GM23248 (cell line): ENCODE measurements around the gene DNASE2B. TPM values are rescaled to one million over a fixed set of nuclear protein-coding genes. Genes with fewer than 3 reads are reported as not detected.

Experiments
- DNase-seq: peaks from one replicate; pipeline ENCODE4 v3.0.0-alpha.2; 2015
- H2AFZ ChIP-seq: fragments of 200-600 bp; sonication (generic); 2 replicates; pipeline ENCODE4 v1.6.1; 2016; ENCODE audit warnings: antibody characterized with exemption
- H3F3A ChIP-seq: fragments of 200-600 bp; sonication (generic); 2 replicates; pipeline ENCODE4 v1.6.1; 2016; ENCODE audit warnings: mild to moderate bottlenecking, antibody characterized with exemption, mixed run types; ENCODE audit not compliant: insufficient read depth
- H3K27ac ChIP-seq: fragments of 200-600 bp; sonication (generic); 2 replicates; pipeline ENCODE4 v1.5.1; 2016; ENCODE audit warnings: mild to moderate bottlenecking
- H3K27me3 ChIP-seq: fragments of 200-600 bp; sonication (generic); replicated peaks from 2 replicates; pipeline ENCODE4 v1.6.1; 2016; ENCODE audit warnings: mild to moderate bottlenecking; ENCODE audit not compliant: insufficient read depth
- H3K36me3 ChIP-seq: fragments of 200-600 bp; sonication (generic); 2 replicates; pipeline ENCODE4 v1.6.1; 2016; ENCODE audit warnings: low read depth, mild to moderate bottlenecking
- H3K4me1 ChIP-seq: fragments of 200-600 bp; sonication (generic); 2 replicates; pipeline ENCODE4 v1.6.1; 2016; ENCODE audit warnings: mild to moderate bottlenecking; ENCODE audit not compliant: insufficient read depth
- H3K4me2 ChIP-seq: fragments of 200-600 bp; sonication (generic); one replicate; pipeline ENCODE4 v1.6.1; 2016; ENCODE audit warnings: mild to moderate bottlenecking; ENCODE audit not compliant: unreplicated experiment
- H3K4me3 ChIP-seq: fragments of 200-600 bp; sonication (generic); 2 replicates; pipeline ENCODE4 v1.5.1; 2016; ENCODE audit warnings: mild to moderate bottlenecking
- H3K79me2 ChIP-seq: fragments of 200-600 bp; sonication (generic); 2 replicates; pipeline ENCODE4 v1.6.1; 2016; ENCODE audit warnings: mild to moderate bottlenecking; ENCODE audit not compliant: insufficient read depth
- H3K9ac ChIP-seq: fragments of 200-600 bp; sonication (generic); 2 replicates; pipeline ENCODE4 v1.6.1; 2016; ENCODE audit warnings: mild to moderate bottlenecking
- H3K9me2 ChIP-seq: fragments of 200-600 bp; sonication (generic); 2 replicates; pipeline ENCODE4 v1.6.1; 2016; ENCODE audit warnings: mixed run types, mild to moderate bottlenecking, moderate library complexity; ENCODE audit not compliant: insufficient read depth
- H3K9me3 ChIP-seq: fragments of 200-600 bp; sonication (generic); one replicate; pipeline ENCODE4 v1.6.1; 2017; ENCODE audit warnings: low read depth
- H4K20me1 ChIP-seq: fragments of 200-600 bp; sonication (generic); 2 replicates; pipeline ENCODE4 v1.6.0; 2016; ENCODE audit not compliant: insufficient read depth
- EZH2 ChIP-seq: fragments of 200-600 bp; sonication (generic); IDR thresholded peaks from 2 replicates; pipeline ENCODE4 v1.6.1; 2018; ENCODE audit warnings: antibody characterized with exemption, mild to moderate bottlenecking; ENCODE audit not compliant: insufficient read depth, poor library complexity, severe bottlenecking
- EZH2phosphoT487 ChIP-seq: fragments of 200-600 bp; sonication (generic); IDR thresholded peaks from 2 replicates; pipeline ENCODE4 v1.6.1; 2018; ENCODE audit warnings: antibody characterized with exemption, moderate library complexity, mild to moderate bottlenecking, low read depth; ENCODE audit not compliant: insufficient read depth
- WGBS, 2 experiments: methylation state at CpG; one replicate each; pipeline ENCODE4 v1.1.6; 2015 to 2017; ENCODE audit warnings: low lambda C conversion rate in 2 of 2, low coverage in 1 of 2; ENCODE audit errors: missing lambda C conversion rate in 2 of 2; 5-methylcytosine and 5-hydroxymethylcytosine counted together
- in situ Hi-C: fragments of 300-500 bp; cut with MboI; formaldehyde crosslinking; loops from 2 replicates; pipeline ENCODE4 v1.15.0; 2020
- polyA plus RNA-seq: library from polyadenylated mRNA; unstranded; fragments of >200 nt; fragmentation: Nextera tagmentation; extraction: Ambion mirVana; gene quantifications from 2 replicates; pipeline ENCODE4 v1.2.1, GENCODE V29; 2016
- total RNA-seq: library from RNA; depleted of rRNA; stranded (reverse); fragments of >200 nt; shearing (Covaris generic); gene quantifications from 2 replicates; pipeline ENCODE4 v1.2.3, GENCODE V29; 2014

The DNASE2B gene
- total and polyA plus RNA-seq, 2 experiments from 2014 or later = not detected

DNA sequence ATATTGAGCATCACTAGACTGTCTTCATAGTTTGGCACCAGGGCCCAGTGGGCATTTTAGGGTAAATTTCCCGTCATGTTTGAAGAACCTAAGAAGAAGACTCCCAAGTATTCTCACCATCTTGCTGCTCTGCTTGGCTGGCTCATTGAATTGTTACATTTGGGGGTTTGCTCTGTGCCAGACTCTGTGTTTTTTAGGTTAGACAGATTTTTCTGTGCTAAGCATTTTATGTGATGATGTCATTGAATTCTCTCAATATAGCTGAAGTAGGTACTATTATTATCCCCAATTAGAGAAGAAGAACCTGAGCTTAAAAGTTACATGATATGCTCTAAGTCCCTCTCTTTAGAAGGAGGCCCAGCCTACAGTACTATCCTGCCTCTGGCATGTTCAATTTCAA, 28.0 kb upstream of the DNASE2B start:
- WGBS, 2 experiments = 93 to 100% methylated on average over 1 of the region's 1 CpG
- Histone ChIP-seq H3K9me3 (no peaks in the 10 kb centered on the region), H3F3A (peaks cover 28% of the 10 kb centered on the region), H3K9ac (no peak overlapping the region), H2AFZ (no peak overlapping the region), H3K4me2 (no peak overlapping the region), H3K27me3 (no peaks in the 10 kb centered on the region), H3K79me2 (no peaks in the 10 kb centered on the region), H3K4me1 (peaks cover 41% of the 10 kb centered on the region), H3K9me2 (no peaks in the 10 kb centered on the region), H3K36me3 (no peaks in the 10 kb centered on the region), H3K27ac (no peak overlapping the region), H3K4me3 (no peak overlapping the region), H4K20me1 (no peaks in the 10 kb centered on the region)
- TF ChIP-seq EZH2 (no peak), EZH2phosphoT487 (no peak)
- DNase-seq = no peak
- in situ Hi-C loops = no loop called here

- Histone ChIP-seq H3K27me3 (no peaks in the 10 kb centered on the region), H3K4me3 (no peak overlapping the region), H3K4me2 (no peak overlapping the region), H3K27ac (no peak overlapping the region), H3K9ac (no peak overlapping the region), H3K79me2 (no peaks in the 10 kb centered on the region), H3K9me3 (no peaks in the 10 kb centered on the region), H3F3A (peaks cover 30% of the 10 kb centered on the region), H2AFZ (no peak overlapping the region), H3K36me3 (no peaks in the 10 kb centered on the region), H4K20me1 (no peaks in the 10 kb centered on the region), H3K4me1 (peaks cover 43% of the 10 kb centered on the region), H3K9me2 (no peaks in the 10 kb centered on the region)
- WGBS, 2 experiments = 6 to 13% methylated on average over 4 of the region's 4 CpGs
- TF ChIP-seq EZH2 = no peak
- no peak for TF ChIP-seq EZH2phosphoT487
- in situ Hi-C loops = no loop called here
- DNase-seq = peak; percentile 83
Observed at GRCh38 chr1:84370831-84371394, 27.4 kb upstream of the DNASE2B start.

- Histone ChIP-seq H3K9me2 (no peaks in the 10 kb centered on the region), H3K4me3 (no peak overlapping the region), H3K4me1 (peaks cover 53% of the 10 kb centered on the region), H4K20me1 (no peaks in the 10 kb centered on the region), H2AFZ (no peak overlapping the region), H3K36me3 (no peaks in the 10 kb centered on the region), H3K9me3 (no peaks in the 10 kb centered on the region), H3K4me2 (no peak overlapping the region), H3K27me3 (no peaks in the 10 kb centered on the region), H3K79me2 (no peaks in the 10 kb centered on the region), H3F3A (peaks cover 36% of the 10 kb centered on the region), H3K9ac (no peak overlapping the region), H3K27ac (no peak overlapping the region)
- in situ Hi-C loops = no loop called here
- TF ChIP-seq EZH2phosphoT487 (no peak), EZH2 (no peak)
- WGBS, 2 experiments = 20 to 31% methylated on average over 2 of the region's 2 CpGs
- peak; percentile 19 for DNase-seq
Observed at GRCh38 chr1:84373436-84374141, 24.7 kb upstream of the DNASE2B start.

- Histone ChIP-seq H3K27ac (0 out of 2 replicates have a peak overlapping the region, but pooled peaks have one; percentile 6), H3F3A (peaks cover 47% of the 10 kb centered on the region), H3K4me3 (no peak overlapping the region), H3K9me3 (no peaks in the 10 kb centered on the region), H3K79me2 (no peaks in the 10 kb centered on the region), H2AFZ (no peak overlapping the region), H3K9me2 (no peaks in the 10 kb centered on the region), H3K27me3 (no peaks in the 10 kb centered on the region), H4K20me1 (no peaks in the 10 kb centered on the region), H3K36me3 (no peaks in the 10 kb centered on the region), H3K4me2 (peak overlapping the region; percentile 10), H3K9ac (no peak overlapping the region), H3K4me1 (peaks cover 68% of the 10 kb centered on the region)
- WGBS, 2 experiments = 57% methylated on average over 5 of the region's 5 CpGs
- DNase-seq = peak; percentile 46
- no peak for TF ChIP-seq EZH2
- no peak for TF ChIP-seq EZH2phosphoT487
- in situ Hi-C loops = no loop called here
Observed at GRCh38 chr1:84374991-84375696, 23.1 kb upstream of the DNASE2B start.
